ENCODE data around the gene BABAM2.
"Not testable (repeated sequence)": the region's sequence is repeated elsewhere in the genome, so short reads cannot be mapped to it uniquely, and the experiment has no call there.

Gene BABAM2

GRCh38 chr2:27978761-27979160 is 88.2 kb downstream of the BABAM2 start:
- not testable (repeated sequence) for DNase-seq (ENCODE audit: low read depth)

GRCh38 chr2:27980242-27980641 is 89.7 kb downstream of the BABAM2 start:
- DNase-seq (ENCODE audit: low read depth), result no peak

- no peak for DNase-seq (ENCODE audit: low read depth)
Observed at GRCh38 chr2:27984153-27984552, 93.6 kb downstream of the BABAM2 start.

GRCh38 chr2:27988306-27988705 is 97.8 kb downstream of the BABAM2 start:
- no peak for DNase-seq (ENCODE audit: low read depth)

- no peak for DNase-seq (ENCODE audit: low read depth)
Observed at GRCh38 chr2:27988718-27989117, 98.2 kb downstream of the BABAM2 start.

- DNase-seq (ENCODE audit: low read depth), result no peak
Observed at GRCh38 chr2:27989149-27989548, 98.6 kb downstream of the BABAM2 start.

- no peak for DNase-seq (ENCODE audit: low read depth)
Observed at GRCh38 chr2:27990030-27990590, 99.6 kb downstream of the BABAM2 start.

GRCh38 chr2:27991146-27991545 is 100.6 kb downstream of the BABAM2 start:
- no peak for DNase-seq (ENCODE audit: low read depth)

GRCh38 chr2:27992787-27993401 is 102.4 kb downstream of the BABAM2 start:
- DNase-seq (ENCODE audit: low read depth), result no peak

- no peak for DNase-seq (ENCODE audit: low read depth)
Observed at GRCh38 chr2:27993402-27993787, 102.9 kb downstream of the BABAM2 start.

GRCh38 chr2:27993950-27994728 is 103.6 kb downstream of the BABAM2 start:
- no peak for DNase-seq (ENCODE audit: low read depth)

- DNase-seq (ENCODE audit: low read depth), result no peak
Observed at GRCh38 chr2:27996156-27996922, 105.8 kb downstream of the BABAM2 start.

- no peak for DNase-seq (ENCODE audit: low read depth)
Observed at GRCh38 chr2:28000287-28000686, 109.8 kb downstream of the BABAM2 start.

- DNase-seq (ENCODE audit: low read depth), result no peak
Observed at GRCh38 chr2:28002181-28002580, 111.7 kb downstream of the BABAM2 start.

GRCh38 chr2:28004086-28004485 is 113.6 kb downstream of the BABAM2 start:
- DNase-seq (ENCODE audit: low read depth), result no peak

GRCh38 chr2:28009732-28010131 is 119.2 kb downstream of the BABAM2 start:
- no peak for DNase-seq (ENCODE audit: low read depth)

GRCh38 chr2:28011322-28011737 is 120.8 kb downstream of the BABAM2 start:
- no peak for DNase-seq (ENCODE audit: low read depth)

- DNase-seq (ENCODE audit: low read depth), result not testable (repeated sequence)
Observed at GRCh38 chr2:28018474-28018873, 127.9 kb downstream of the BABAM2 start.

GRCh38 chr2:28019521-28019920 is 129.0 kb downstream of the BABAM2 start:
- not testable (repeated sequence) for DNase-seq (ENCODE audit: low read depth)

- no peak for DNase-seq (ENCODE audit: low read depth)
Observed at GRCh38 chr2:28021898-28022297, 131.4 kb downstream of the BABAM2 start.

GRCh38 chr2:28025123-28025522 is 134.6 kb downstream of the BABAM2 start:
- DNase-seq (ENCODE audit: low read depth), result no peak

- DNase-seq (ENCODE audit: low read depth), result not testable (repeated sequence)
Observed at GRCh38 chr2:28026230-28026629, 135.7 kb downstream of the BABAM2 start.

GRCh38 chr2:28028025-28028424 is 137.5 kb downstream of the BABAM2 start:
- DNase-seq (ENCODE audit: low read depth), result no peak

Measured in activated T-helper 1 cell treated with Interleukin-2 at 50 U/mL for 16 hours (primary cell).